PC-3 (cell line): ENCODE results near the gene DCAF12L2.

Source experiments
- EZH2 ChIP-seq: fragments of 300-600 bp; sonication (generic); IDR thresholded peaks from one replicate; pipeline ENCODE4 v1.6.1; 2017; ENCODE audit warnings: antibody characterized with exemption, mild to moderate bottlenecking, low read length; ENCODE audit not compliant: unreplicated experiment
- EZH2phosphoT487 ChIP-seq: fragments of 300-600 bp; sonication (generic); IDR thresholded peaks from 2 replicates; pipeline ENCODE4 v1.6.1; 2018; ENCODE audit warnings: mild to moderate bottlenecking, antibody characterized with exemption, low read length, borderline replicate concordance
- TF ChIP-seq, protein P1 (sequence below): fragments of 300-600 bp; sonication (generic); conservative IDR thresholded peaks from 2 replicates; pipeline ENCODE4 v1.5.1; 2017; ENCODE audit warnings: antibody characterized with exemption, low read depth, mild to moderate bottlenecking, low read length

DNA sequence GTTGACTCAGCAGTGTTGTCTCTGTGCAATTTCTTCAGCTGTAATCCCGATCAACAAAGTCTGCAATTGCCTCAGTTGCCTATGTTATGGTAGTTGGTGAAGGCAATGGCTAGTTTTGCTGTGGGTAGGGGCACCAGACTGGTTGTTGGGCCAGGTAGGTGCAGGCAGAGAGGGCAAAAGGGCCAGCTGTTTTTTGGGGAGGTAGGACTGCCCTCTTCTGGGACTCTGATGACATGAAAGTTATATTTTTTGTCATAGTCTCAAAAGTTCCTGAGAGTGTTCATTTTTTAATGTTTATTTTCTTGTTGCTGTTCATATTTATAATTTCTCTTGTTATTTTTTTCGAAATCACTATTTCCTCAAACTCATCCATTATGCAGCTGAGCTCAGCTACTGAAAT lies 25.1 kb downstream of the DCAF12L2 start:
- TF ChIP-seq, protein P1, sequence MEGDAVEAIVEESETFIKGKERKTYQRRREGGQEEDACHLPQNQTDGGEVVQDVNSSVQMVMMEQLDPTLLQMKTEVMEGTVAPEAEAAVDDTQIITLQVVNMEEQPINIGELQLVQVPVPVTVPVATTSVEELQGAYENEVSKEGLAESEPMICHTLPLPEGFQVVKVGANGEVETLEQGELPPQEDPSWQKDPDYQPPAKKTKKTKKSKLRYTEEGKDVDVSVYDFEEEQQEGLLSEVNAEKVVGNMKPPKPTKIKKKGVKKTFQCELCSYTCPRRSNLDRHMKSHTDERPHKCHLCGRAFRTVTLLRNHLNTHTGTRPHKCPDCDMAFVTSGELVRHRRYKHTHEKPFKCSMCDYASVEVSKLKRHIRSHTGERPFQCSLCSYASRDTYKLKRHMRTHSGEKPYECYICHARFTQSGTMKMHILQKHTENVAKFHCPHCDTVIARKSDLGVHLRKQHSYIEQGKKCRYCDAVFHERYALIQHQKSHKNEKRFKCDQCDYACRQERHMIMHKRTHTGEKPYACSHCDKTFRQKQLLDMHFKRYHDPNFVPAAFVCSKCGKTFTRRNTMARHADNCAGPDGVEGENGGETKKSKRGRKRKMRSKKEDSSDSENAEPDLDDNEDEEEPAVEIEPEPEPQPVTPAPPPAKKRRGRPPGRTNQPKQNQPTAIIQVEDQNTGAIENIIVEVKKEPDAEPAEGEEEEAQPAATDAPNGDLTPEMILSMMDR: no peak
- no peak for TF ChIP-seq EZH2
- no peak for TF ChIP-seq EZH2phosphoT487
